Astrocyte of the cerebellum (primary cell): Measurements from ENCODE around the gene TXNDC11.

Experiments used
- DNase-seq: peaks from one replicate; pipeline ENCODE4 v3.0.0-alpha.2; 2011; ENCODE audit warnings: low read depth
- H3K4me3 ChIP-seq: 2 replicates; pipeline ENCODE4 v1.5.1; 2011; ENCODE audit warnings: mild to moderate bottlenecking, low read depth, low read length, moderate library complexity
- in situ Hi-C: cut with HindIII; loops from 2 replicates; pipeline ENCODE4 v1.10.0; 2017; ENCODE audit warnings: low sequenced_read_pairs
- TF ChIP-seq, protein P1 (sequence below): IDR thresholded peaks from 2 replicates; pipeline ENCODE4 v1.5.1; 2012; ENCODE audit warnings: low read length, low read depth, moderate library complexity, mild to moderate bottlenecking; ENCODE audit errors: missing control alignments

The TXNDC11 gene

GRCh38 chr16:11738742-11739544 lies 3.7 kb downstream of the TXNDC11 start:
- TF ChIP-seq, protein P1, sequence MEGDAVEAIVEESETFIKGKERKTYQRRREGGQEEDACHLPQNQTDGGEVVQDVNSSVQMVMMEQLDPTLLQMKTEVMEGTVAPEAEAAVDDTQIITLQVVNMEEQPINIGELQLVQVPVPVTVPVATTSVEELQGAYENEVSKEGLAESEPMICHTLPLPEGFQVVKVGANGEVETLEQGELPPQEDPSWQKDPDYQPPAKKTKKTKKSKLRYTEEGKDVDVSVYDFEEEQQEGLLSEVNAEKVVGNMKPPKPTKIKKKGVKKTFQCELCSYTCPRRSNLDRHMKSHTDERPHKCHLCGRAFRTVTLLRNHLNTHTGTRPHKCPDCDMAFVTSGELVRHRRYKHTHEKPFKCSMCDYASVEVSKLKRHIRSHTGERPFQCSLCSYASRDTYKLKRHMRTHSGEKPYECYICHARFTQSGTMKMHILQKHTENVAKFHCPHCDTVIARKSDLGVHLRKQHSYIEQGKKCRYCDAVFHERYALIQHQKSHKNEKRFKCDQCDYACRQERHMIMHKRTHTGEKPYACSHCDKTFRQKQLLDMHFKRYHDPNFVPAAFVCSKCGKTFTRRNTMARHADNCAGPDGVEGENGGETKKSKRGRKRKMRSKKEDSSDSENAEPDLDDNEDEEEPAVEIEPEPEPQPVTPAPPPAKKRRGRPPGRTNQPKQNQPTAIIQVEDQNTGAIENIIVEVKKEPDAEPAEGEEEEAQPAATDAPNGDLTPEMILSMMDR: no peak

DNA sequence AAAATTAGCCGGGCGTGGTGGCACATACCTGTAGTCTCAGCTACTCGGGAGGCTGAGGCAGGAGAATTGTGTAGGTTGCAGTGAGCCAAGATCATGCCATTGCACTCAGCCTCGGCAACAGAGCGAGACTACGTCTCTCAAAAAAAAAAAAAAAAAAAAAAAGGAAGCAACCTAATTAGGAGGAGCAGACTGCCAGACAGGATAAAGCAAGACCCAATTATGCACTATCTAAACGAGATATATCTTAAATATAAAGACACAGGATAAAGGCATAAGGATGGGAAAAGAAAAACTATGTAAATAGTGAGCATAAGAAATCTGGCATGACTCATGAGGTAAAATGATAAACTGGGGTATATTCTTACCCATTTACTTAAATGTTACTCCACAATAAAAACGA lies 4.9 kb downstream of the TXNDC11 start:
- DNase-seq: no peak
- no peak overlapping the region for H3K4me3 ChIP-seq
- in situ Hi-C loops: no loop called here
- TF ChIP-seq, protein P1: no peak

More at GRCh38 chr16:11738742-11739544, 3.7 kb downstream of the TXNDC11 start:
- DNase-seq: no peak
- no peak overlapping the region for H3K4me3 ChIP-seq
- in situ Hi-C loops: no loop called here

GRCh38 chr16:11736903-11737302 lies 5.8 kb downstream of the TXNDC11 start:
- no peak overlapping the region for H3K4me3 ChIP-seq
- TF ChIP-seq, protein P1: no peak
- no peak for DNase-seq
- in situ Hi-C loops: no loop called here

DNA sequence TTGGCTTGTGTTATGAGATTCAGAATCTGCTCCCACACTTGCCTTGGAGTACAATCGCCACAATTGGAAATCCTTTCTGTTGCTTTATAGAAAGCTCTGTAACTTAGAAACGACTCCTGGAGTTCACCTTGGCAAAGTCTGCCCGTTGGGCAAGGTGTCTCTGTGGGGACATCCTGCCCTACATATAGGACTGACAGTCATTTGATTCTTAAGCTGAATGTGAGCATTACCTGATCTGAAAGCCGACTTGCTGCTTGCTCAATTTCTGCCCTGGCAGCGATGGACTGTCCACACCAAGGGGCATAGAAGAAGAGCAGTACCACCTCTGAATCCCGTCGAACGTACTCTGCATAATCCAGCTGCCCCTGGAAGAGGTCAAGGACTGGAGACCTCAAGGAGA lies 6.9 kb downstream of the TXNDC11 start:
- TF ChIP-seq, protein P1: no peak
- DNase-seq: no peak
- no peak overlapping the region for H3K4me3 ChIP-seq
- in situ Hi-C loops: no loop called here

- DNase-seq: no peak
- in situ Hi-C loops: no loop called here
- TF ChIP-seq, protein P1: no peak
- no peak overlapping the region for H3K4me3 ChIP-seq
These were observed 8.0 kb downstream of the TXNDC11 start for GRCh38 chr16:11734653-11735043.

GRCh38 chr16:11734025-11734652 lies 8.5 kb downstream of the TXNDC11 start:
- no peak overlapping the region for H3K4me3 ChIP-seq
- in situ Hi-C loops: no loop called here
- no peak for DNase-seq
- TF ChIP-seq, protein P1: no peak
